Activated naive CD8-positive, alpha-beta T cell (primary cell): Measurements from ENCODE around the gene GPR137C.
"Not testable (repeated sequence)": the region's sequence is repeated elsewhere in the genome, so short reads cannot be mapped to it uniquely, and the experiment has no call there.

Experiments used
- H3K27ac Mint-ChIP-seq: one replicate; pipeline ENCODE4 v1.8.0; 2021; ENCODE audit warnings: mixed read lengths
- H3K27me3 Mint-ChIP-seq: one replicate; pipeline ENCODE4 v1.8.0; 2021; ENCODE audit warnings: mixed read lengths
- H3K36me3 Mint-ChIP-seq: one replicate; pipeline ENCODE4 v1.8.0; 2021; ENCODE audit warnings: mixed read lengths
- H3K4me1 Mint-ChIP-seq: one replicate; pipeline ENCODE4 v1.8.0; 2021; ENCODE audit warnings: low read depth, mixed read lengths
- H3K4me3 Mint-ChIP-seq: one replicate; pipeline ENCODE4 v1.8.0; 2021; ENCODE audit warnings: mild to moderate bottlenecking, mixed read lengths
- H3K9me3 Mint-ChIP-seq: one replicate; pipeline ENCODE4 v1.8.0; 2021; ENCODE audit warnings: low read depth, mixed read lengths

Gene GPR137C

GRCh38 chr14:52551205-52551604, 1.4 kb upstream of the GPR137C start:
- H3K27ac Mint-ChIP-seq: no peak overlapping the region
- H3K36me3 Mint-ChIP-seq: peaks cover 6% of the 10 kb centered on the region
- H3K9me3 Mint-ChIP-seq: no peaks in the 10 kb centered on the region
- H3K27me3 Mint-ChIP-seq: peaks cover 4% of the 10 kb centered on the region
- peaks cover 32% of the 10 kb centered on the region for H3K4me1 Mint-ChIP-seq
- H3K4me3 Mint-ChIP-seq: peak overlapping the region; percentile 89

- no peaks in the 10 kb centered on the region for H3K9me3 Mint-ChIP-seq
- H3K4me1 Mint-ChIP-seq: peaks cover 32% of the 10 kb centered on the region
- peak overlapping the region; percentile 89 for H3K4me3 Mint-ChIP-seq
- H3K27ac Mint-ChIP-seq: peak overlapping the region; percentile 81
- peaks cover 6% of the 10 kb centered on the region for H3K36me3 Mint-ChIP-seq
- H3K27me3 Mint-ChIP-seq: peaks cover 4% of the 10 kb centered on the region
Observed at GRCh38 chr14:52551696-52552062, 957 bp upstream of the GPR137C start.

GRCh38 chr14:52553002-52553670, 500 bp downstream of the GPR137C start:
- H3K9me3 Mint-ChIP-seq: no peaks in the 10 kb centered on the region
- H3K4me1 Mint-ChIP-seq: peaks cover 29% of the 10 kb centered on the region
- H3K4me3 Mint-ChIP-seq: peak overlapping the region; percentile 95
- H3K27ac Mint-ChIP-seq: no peak overlapping the region
- no peaks in the 10 kb centered on the region for H3K36me3 Mint-ChIP-seq
- peaks cover 4% of the 10 kb centered on the region for H3K27me3 Mint-ChIP-seq

GRCh38 chr14:52553671-52554575, 1.3 kb downstream of the GPR137C start:
- Mint-ChIP-seq H3K4me3 (peak overlapping the region; percentile 95), H3K27ac (no peak overlapping the region), H3K36me3 (no peaks in the 10 kb centered on the region), H3K9me3 (no peaks in the 10 kb centered on the region), H3K27me3 (peaks cover 6% of the 10 kb centered on the region), H3K4me1 (peaks cover 29% of the 10 kb centered on the region)

GRCh38 chr14:52558688-52559087, 6.1 kb downstream of the GPR137C start:
- Mint-ChIP-seq H3K4me3 (no peak overlapping the region), H3K36me3 (no peaks in the 10 kb centered on the region), H3K27ac (no peak overlapping the region), H3K4me1 (peaks cover 4% of the 10 kb centered on the region), H3K27me3 (peaks cover 6% of the 10 kb centered on the region), H3K9me3 (no peaks in the 10 kb centered on the region)

- H3K9me3 Mint-ChIP-seq: no peaks in the 10 kb centered on the region
Observed at GRCh38 chr14:52563120-52563519, 10.5 kb downstream of the GPR137C start.

GRCh38 chr14:52568454-52568853, 15.8 kb downstream of the GPR137C start:
- peaks cover 20% of the 10 kb centered on the region for H3K9me3 Mint-ChIP-seq
- not testable (repeated sequence) for H3K4me3 Mint-ChIP-seq, H3K4me1 Mint-ChIP-seq, H3K27ac Mint-ChIP-seq, H3K27me3 Mint-ChIP-seq
- peaks cover 16% of the 10 kb centered on the region for H3K36me3 Mint-ChIP-seq

More at GRCh38 chr14:52563120-52563519, 10.5 kb downstream of the GPR137C start:
- Mint-ChIP-seq H3K27me3 (peaks cover 4% of the 10 kb centered on the region), H3K27ac (no peak overlapping the region), H3K36me3 (no peaks in the 10 kb centered on the region), H3K4me3 (no peak overlapping the region), H3K4me1 (no peaks in the 10 kb centered on the region)

- Mint-ChIP-seq H3K4me3 (no peak overlapping the region), H3K27me3 (peaks cover 5% of the 10 kb centered on the region), H3K4me1 (no peaks in the 10 kb centered on the region), H3K27ac (no peak overlapping the region), H3K9me3 (peaks cover 19% of the 10 kb centered on the region), H3K36me3 (peaks cover 11% of the 10 kb centered on the region)
Observed at GRCh38 chr14:52575858-52576257, 23.2 kb downstream of the GPR137C start.

GRCh38 chr14:52583544-52583943, 30.9 kb downstream of the GPR137C start:
- Mint-ChIP-seq H3K4me1 (no peaks in the 10 kb centered on the region), H3K27me3 (no peaks in the 10 kb centered on the region), H3K36me3 (no peaks in the 10 kb centered on the region), H3K9me3 (no peaks in the 10 kb centered on the region), H3K27ac (no peak overlapping the region), H3K4me3 (no peak overlapping the region)

- no peak overlapping the region for H3K4me3 Mint-ChIP-seq
- H3K4me1 Mint-ChIP-seq: no peaks in the 10 kb centered on the region
- H3K36me3 Mint-ChIP-seq: peaks cover 8% of the 10 kb centered on the region
- H3K9me3 Mint-ChIP-seq: peaks cover 6% of the 10 kb centered on the region
- no peaks in the 10 kb centered on the region for H3K27me3 Mint-ChIP-seq
- H3K27ac Mint-ChIP-seq: no peak overlapping the region
Observed at GRCh38 chr14:52589646-52590045, 37.0 kb downstream of the GPR137C start.

GRCh38 chr14:52590318-52590717, 37.7 kb downstream of the GPR137C start:
- H3K27ac Mint-ChIP-seq: no peak overlapping the region
- H3K36me3 Mint-ChIP-seq: peaks cover 11% of the 10 kb centered on the region
- no peaks in the 10 kb centered on the region for H3K4me1 Mint-ChIP-seq
- no peaks in the 10 kb centered on the region for H3K27me3 Mint-ChIP-seq
- peaks cover 6% of the 10 kb centered on the region for H3K9me3 Mint-ChIP-seq
- H3K4me3 Mint-ChIP-seq: no peak overlapping the region

- Mint-ChIP-seq H3K36me3 (peaks cover 16% of the 10 kb centered on the region), H3K4me3 (no peak overlapping the region), H3K27ac (no peak overlapping the region), H3K27me3 (peaks cover 1% of the 10 kb centered on the region), H3K4me1 (no peaks in the 10 kb centered on the region), H3K9me3 (peaks cover 13% of the 10 kb centered on the region)
Observed at GRCh38 chr14:52596320-52596719, 43.7 kb downstream of the GPR137C start.

GRCh38 chr14:52596861-52597260, 44.2 kb downstream of the GPR137C start:
- H3K27ac Mint-ChIP-seq: no peak overlapping the region
- peaks cover 13% of the 10 kb centered on the region for H3K9me3 Mint-ChIP-seq
- H3K36me3 Mint-ChIP-seq: peaks cover 16% of the 10 kb centered on the region
- H3K27me3 Mint-ChIP-seq: peaks cover 1% of the 10 kb centered on the region
- H3K4me3 Mint-ChIP-seq: no peak overlapping the region
- H3K4me1 Mint-ChIP-seq: no peaks in the 10 kb centered on the region

- Mint-ChIP-seq H3K27me3 (peaks cover 1% of the 10 kb centered on the region), H3K4me1 (peaks cover 2% of the 10 kb centered on the region), H3K4me3 (no peak overlapping the region), H3K9me3 (peaks cover 11% of the 10 kb centered on the region), H3K27ac (no peak overlapping the region), H3K36me3 (peaks cover 14% of the 10 kb centered on the region)
Observed at GRCh38 chr14:52598568-52598967, 45.9 kb downstream of the GPR137C start.

GRCh38 chr14:52599974-52600373, 47.3 kb downstream of the GPR137C start:
- H3K4me3 Mint-ChIP-seq: no peak overlapping the region
- H3K27me3 Mint-ChIP-seq: peaks cover 1% of the 10 kb centered on the region
- H3K27ac Mint-ChIP-seq: no peak overlapping the region
- H3K9me3 Mint-ChIP-seq: peaks cover 10% of the 10 kb centered on the region
- H3K36me3 Mint-ChIP-seq: peaks cover 8% of the 10 kb centered on the region
- peaks cover 2% of the 10 kb centered on the region for H3K4me1 Mint-ChIP-seq
